Measurements from ENCODE around the gene RRM2.

The RRM2 gene

GRCh38 chr2:10159581-10160131 is 37.1 kb downstream of the RRM2 start:
- TF ChIP-seq CTCF (IDR thresholded peaks at IDR 0.05; ENCODE audit: borderline replicate concordance, control extremely low read depth, extremely low read depth, insufficient read depth, missing control alignments), result no peak
- no peak for DNase-seq (ENCODE audit: low spot score)
- in situ Hi-C loops (cut with MboI; ENCODE audit: low sequenced_read_pairs, unreplicated experiment), result no loop called here

- in situ Hi-C loops (cut with MboI; ENCODE audit: low sequenced_read_pairs, unreplicated experiment), result no loop called here
- no peak for TF ChIP-seq CTCF (IDR thresholded peaks at IDR 0.05; ENCODE audit: borderline replicate concordance, control extremely low read depth, extremely low read depth, insufficient read depth, missing control alignments)
- DNase-seq (ENCODE audit: low spot score), result no peak
Measured at GRCh38 chr2:10160203-10160955, 37.8 kb downstream of the RRM2 start.

GRCh38 chr2:10161206-10161931 is 38.8 kb downstream of the RRM2 start:
- in situ Hi-C loops (cut with MboI; ENCODE audit: low sequenced_read_pairs, unreplicated experiment), result no loop called here
- no peak for DNase-seq (ENCODE audit: low spot score)
- TF ChIP-seq CTCF (IDR thresholded peaks at IDR 0.05; ENCODE audit: borderline replicate concordance, control extremely low read depth, extremely low read depth, insufficient read depth, missing control alignments), result no peak

GRCh38 chr2:10161961-10162441 is 39.5 kb downstream of the RRM2 start:
- no peak for DNase-seq (ENCODE audit: low spot score)
- no peak for TF ChIP-seq CTCF (IDR thresholded peaks at IDR 0.05; ENCODE audit: borderline replicate concordance, control extremely low read depth, extremely low read depth, insufficient read depth, missing control alignments)
- in situ Hi-C loops (cut with MboI; ENCODE audit: low sequenced_read_pairs, unreplicated experiment), result no loop called here

- DNase-seq (ENCODE audit: low spot score), result no peak
- TF ChIP-seq CTCF (IDR thresholded peaks at IDR 0.05; ENCODE audit: borderline replicate concordance, control extremely low read depth, extremely low read depth, insufficient read depth, missing control alignments), result no peak
- in situ Hi-C loops (cut with MboI; ENCODE audit: low sequenced_read_pairs, unreplicated experiment), result no loop called here
Measured at GRCh38 chr2:10162586-10163497, 40.3 kb downstream of the RRM2 start.

Data from GM13976 (cell line).